ENCODE data around the gene FERMT2.
"Not testable (repeated sequence)": the region's sequence is repeated elsewhere in the genome, so short reads cannot be mapped to it uniquely, and the experiment has no call there.

FERMT2 gene

DNA sequence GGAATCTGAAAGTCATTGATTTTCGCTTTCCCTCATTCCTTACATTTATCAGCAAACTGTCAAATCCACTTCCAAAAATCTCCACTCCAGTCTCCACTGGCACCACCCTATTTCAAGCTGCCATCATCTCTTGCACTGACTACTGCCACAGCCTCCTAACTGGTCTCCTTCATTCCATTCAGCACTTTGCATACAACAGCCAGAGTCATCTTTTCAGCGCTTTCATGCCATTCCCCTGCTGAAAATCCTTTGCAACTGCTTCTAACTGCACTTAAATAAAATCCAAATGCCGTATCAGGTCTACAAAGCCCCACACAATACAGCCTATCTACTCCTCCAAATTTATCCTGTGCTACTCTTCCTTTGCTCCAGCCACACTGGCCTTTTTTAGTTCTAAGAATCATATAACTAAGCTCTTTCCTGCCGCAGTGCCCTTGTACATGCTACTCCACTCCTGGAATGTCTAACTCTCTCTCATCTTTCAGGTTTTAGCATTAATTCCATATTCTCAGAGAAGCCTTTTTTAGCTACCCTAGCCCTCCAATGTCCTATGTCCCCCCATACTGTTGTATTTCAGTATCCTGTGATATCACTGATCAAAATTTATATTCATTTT is 21.6 kb downstream of the FERMT2 start:
- Histone ChIP-seq H4K20me1 (no peaks in the 10 kb centered on the region), H3K27me3 (no peaks in the 10 kb centered on the region), H3K4me3 (no peak overlapping the region), H3K27ac (no peak overlapping the region), H3K36me3 (no peaks in the 10 kb centered on the region), H3K4me2 (no peak overlapping the region), H3K4me1 (peaks cover 0 to 3% (median under 1%) of the 10 kb centered on the region in 10 experiments; a peak in 5 of 20 replicates), H3K9ac (no peak overlapping the region), H3K9me3 (replicated peaks in 1 of 11) (no peaks in the 10 kb centered on the region)
- TF ChIP-seq Cebpa-rat (IDR thresholded peaks at IDR 0.05), result no peak

DNA sequence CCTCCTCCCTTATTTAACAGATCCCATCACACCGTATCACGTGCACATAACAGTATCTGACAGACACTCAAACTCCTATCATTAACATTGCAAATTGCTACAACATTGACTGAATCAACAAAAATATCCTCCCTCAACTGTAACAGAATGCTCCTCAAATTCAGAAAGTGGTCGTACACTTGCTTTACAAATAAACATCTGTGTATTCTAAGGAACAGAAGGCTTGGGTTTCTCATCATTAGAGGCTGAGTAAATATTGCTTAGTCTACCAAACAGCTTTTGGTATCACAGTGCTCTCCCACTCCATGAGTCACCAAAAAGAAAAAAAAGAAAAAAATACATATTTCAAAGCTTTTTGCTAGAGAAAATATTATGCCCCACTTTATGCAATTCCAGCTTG is 23.9 kb downstream of the FERMT2 start:
- H3K36me3 ChIP-seq, result no peaks in the 10 kb centered on the region
- TF ChIP-seq Cebpa-rat (IDR thresholded peaks at IDR 0.05), result no peak
- no peak overlapping the region for H3K4me3 ChIP-seq
- H3K27me3 ChIP-seq, result no peaks in the 10 kb centered on the region
- no peak overlapping the region for H3K9ac ChIP-seq
- H3K4me1 ChIP-seq, result peaks cover 0 to 15% (median 8%) of the 10 kb centered on the region in 10 experiments; a peak in 8 of 20 replicates
- H3K27ac ChIP-seq, result no peak overlapping the region
- H4K20me1 ChIP-seq, result no peaks in the 10 kb centered on the region
- H3K4me2 ChIP-seq, result no peak overlapping the region
- H3K9me3 ChIP-seq (replicated peaks in 1 of 11), result no peaks in the 10 kb centered on the region

DNA sequence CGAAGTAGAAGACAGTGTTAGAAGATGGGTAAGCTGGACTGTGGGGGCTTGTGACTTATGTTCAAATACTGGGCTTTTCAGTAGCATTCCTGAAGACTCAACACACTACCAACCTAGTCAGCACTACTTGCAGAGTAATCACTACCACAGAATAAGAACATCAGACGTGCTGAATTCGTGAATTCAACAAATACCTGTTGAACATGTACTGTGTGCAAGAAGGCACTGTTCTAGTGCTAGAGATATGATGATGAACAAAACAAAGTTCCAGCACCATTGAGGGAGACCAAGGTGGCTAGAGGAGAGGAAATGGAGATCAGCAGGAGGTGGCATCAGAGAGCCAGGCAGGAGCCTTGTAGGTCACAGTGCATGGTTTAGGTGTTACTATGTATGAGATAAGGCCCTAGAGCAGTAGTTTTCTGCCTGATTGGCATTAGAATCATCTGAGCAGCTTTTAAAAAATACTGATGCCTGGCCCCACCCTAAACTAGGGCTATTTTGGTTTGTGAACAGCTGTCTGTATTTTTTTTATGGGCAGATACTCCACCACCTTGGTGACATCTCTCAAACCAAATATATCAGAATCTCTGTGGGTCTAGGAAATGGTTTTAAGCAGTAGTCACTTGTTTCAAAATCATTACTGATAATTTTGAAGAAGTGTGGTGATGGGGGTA is 26.8 kb downstream of the FERMT2 start:
- H4K20me1 ChIP-seq, result no peaks in the 10 kb centered on the region
- H3K9me3 ChIP-seq (replicated peaks in 1 of 11), result no peaks in the 10 kb centered on the region
- no peaks in the 10 kb centered on the region for H3K27me3 ChIP-seq
- H3K4me3 ChIP-seq, result no peak overlapping the region
- H3K4me2 ChIP-seq, result peak overlapping the region in 4 of 11 experiments; percentile 5 to 20 (median 14); a peak in 3 of 22 replicates
- H3K27ac ChIP-seq, result no peak overlapping the region
- TF ChIP-seq Cebpa-rat (IDR thresholded peaks at IDR 0.05), result no peak
- no peak overlapping the region for H3K9ac ChIP-seq
- peaks cover 13 to 28% (median 23%) of the 10 kb centered on the region in 10 experiments for H3K4me1 ChIP-seq
- H3K36me3 ChIP-seq, result no peaks in the 10 kb centered on the region

DNA sequence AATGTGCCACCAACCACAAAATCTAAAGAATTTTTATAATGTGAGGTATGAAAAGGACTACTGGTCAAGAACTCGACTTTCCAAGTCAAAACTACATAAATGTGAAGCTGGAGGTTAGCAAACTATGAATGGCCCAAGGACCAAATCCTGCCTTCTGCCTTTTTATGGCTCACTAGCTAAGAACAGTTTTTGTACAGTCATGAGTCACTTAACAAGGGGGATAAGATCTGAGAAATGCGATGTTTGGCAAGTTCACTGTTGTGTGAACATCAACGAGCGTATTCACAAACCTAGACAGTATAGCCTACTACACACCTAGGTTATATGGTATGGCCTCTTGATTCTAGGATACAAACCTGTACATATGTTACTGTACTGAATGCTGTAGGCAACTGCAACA is 28.2 kb downstream of the FERMT2 start:
- Histone ChIP-seq H3K27me3 (no peaks in the 10 kb centered on the region), H3K9ac (no peak overlapping the region), H3K4me2 (peak overlapping the region in 3 of 11 experiments; percentile 6 to 40 (median 27); a peak in 2 of 22 replicates), H3K27ac (no peak overlapping the region), H3K9me3 (replicated peaks in 1 of 11) (no peaks in the 10 kb centered on the region), H3K4me1 (peaks cover 21 to 40% (median 34%) of the 10 kb centered on the region in 10 experiments), H4K20me1 (no peaks in the 10 kb centered on the region), H3K36me3 (no peaks in the 10 kb centered on the region), H3K4me3 (no peak overlapping the region)
- no peak for TF ChIP-seq Cebpa-rat (IDR thresholded peaks at IDR 0.05)

DNA sequence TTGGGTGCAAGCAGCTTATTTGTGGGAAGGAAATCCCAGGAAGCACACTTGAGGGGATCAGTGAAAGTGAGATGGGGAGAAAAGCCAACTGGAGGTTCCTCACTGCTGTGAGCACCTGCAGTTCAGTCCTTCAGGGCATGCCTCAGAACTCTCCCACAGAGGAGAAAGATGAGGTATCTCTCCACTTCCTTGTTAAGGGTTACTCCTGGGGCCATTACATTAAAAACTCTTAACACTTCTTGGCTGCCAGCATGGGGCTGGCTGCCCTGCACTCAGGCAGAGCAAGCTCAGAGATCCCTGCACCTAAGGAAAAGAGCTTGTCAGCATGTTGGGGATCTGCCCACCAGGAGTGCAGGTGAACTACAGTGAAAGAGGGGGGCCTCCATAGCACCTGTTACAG is 28.8 kb downstream of the FERMT2 start:
- Histone ChIP-seq H3K4me2 (peak overlapping the region in 7 of 11 experiments; percentile 6 to 47 (median 25); a peak in 9 of 22 replicates), H3K4me1 (peaks cover 24 to 45% (median 40%) of the 10 kb centered on the region in 10 experiments)

DNA sequence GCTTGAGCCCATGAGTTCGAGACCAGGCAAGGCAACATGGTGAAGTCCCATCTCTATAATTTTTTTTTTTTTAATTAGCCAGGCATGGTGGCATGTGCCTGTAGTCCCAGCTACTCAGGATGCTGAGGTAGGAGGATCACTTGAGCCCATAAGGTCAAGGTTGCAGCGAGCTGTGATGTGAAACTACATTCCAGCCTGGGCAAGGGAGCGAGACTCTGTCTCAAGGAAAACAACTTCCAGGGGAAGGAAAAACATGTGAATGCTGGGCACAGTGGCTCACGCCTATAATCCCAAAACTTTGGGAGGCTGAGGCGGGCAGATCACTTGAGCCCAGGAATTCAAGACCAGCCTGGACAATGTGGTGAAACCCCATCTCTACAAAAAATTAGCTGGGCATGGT is 30.4 kb downstream of the FERMT2 start:
- not testable (repeated sequence) for H3K9me3 ChIP-seq (replicated peaks in 1 of 11); H3K4me3 ChIP-seq; H3K9ac ChIP-seq; H4K20me1 ChIP-seq; H3K36me3 ChIP-seq; H3K27me3 ChIP-seq
- Histone ChIP-seq H3K4me1 (peaks cover 24 to 53% (median 43%) of the 10 kb centered on the region in 10 experiments), H3K4me2 (peak overlapping the region in 6 of 11 experiments; percentile 49 to 88 (median 84); a peak in 4 of 22 replicates), H3K27ac (peak overlapping the region in 3 of 11 experiments; percentile 30 to 86 (median 85); a peak in 3 of 22 replicates)

More for the DNA sequence above, 28.8 kb downstream of the FERMT2 start:
- no peak overlapping the region for H3K9ac ChIP-seq
- no peak for TF ChIP-seq Cebpa-rat (IDR thresholded peaks at IDR 0.05)
- no peaks in the 10 kb centered on the region for H3K27me3 ChIP-seq
- H3K36me3 ChIP-seq, result no peaks in the 10 kb centered on the region
- H3K9me3 ChIP-seq (replicated peaks in 1 of 11), result no peaks in the 10 kb centered on the region
- no peak overlapping the region for H3K27ac ChIP-seq
- no peak overlapping the region for H3K4me3 ChIP-seq
- H4K20me1 ChIP-seq, result no peaks in the 10 kb centered on the region

DNA sequence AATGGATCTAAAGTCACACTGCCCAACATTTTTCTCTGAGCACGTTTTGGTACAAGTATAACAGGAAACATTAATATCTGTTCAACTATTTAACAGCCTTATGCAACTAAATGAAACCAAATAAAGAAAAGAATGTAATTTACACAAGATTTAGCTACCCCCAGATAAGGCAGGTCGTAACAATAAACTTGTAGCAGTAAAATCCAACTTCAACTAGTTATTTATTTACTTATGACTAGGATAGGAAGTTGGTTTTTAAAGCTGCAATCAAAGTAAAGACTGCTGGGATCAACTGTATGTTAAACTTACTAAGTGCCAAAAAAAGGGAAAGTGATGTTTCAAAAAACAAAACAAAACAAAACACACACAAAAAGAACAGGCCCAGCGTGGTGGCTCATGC is 30.9 kb downstream of the FERMT2 start:
- Histone ChIP-seq H3K4me1 (peaks cover 24 to 53% (median 43%) of the 10 kb centered on the region in 10 experiments), H3K4me3 (no peak overlapping the region), H3K9ac (no peak overlapping the region), H3K4me2 (peak overlapping the region in 8 of 11 experiments; percentile 49 to 88 (median 82); a peak in 15 of 22 replicates), H3K36me3 (no peaks in the 10 kb centered on the region), H4K20me1 (no peaks in the 10 kb centered on the region), H3K27me3 (no peaks in the 10 kb centered on the region), H3K9me3 (replicated peaks in 1 of 11) (no peaks in the 10 kb centered on the region), H3K27ac (peak overlapping the region in 8 of 11 experiments; percentile 75 to 91 (median 84); a peak in 14 of 22 replicates)
- TF ChIP-seq Cebpa-rat (IDR thresholded peaks at IDR 0.05), result no peak

DNA sequence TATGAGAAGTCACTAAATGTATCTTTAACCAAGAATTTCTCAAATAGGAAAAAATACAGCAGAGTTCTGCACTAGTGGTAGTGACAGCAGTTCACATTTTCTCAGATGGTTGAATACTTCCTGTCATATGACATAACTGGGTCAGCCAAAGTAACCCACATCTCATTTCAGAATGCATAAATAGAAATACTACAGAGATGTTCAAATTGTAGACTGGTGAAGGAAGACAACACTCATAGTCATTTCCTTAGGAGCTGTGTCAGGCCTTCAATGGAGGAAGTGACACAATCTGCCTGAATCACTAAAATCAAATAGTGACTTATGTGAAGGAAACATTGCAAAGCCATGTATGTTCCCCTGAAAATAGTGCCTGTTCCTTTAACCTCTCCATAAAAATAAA is 32.4 kb downstream of the FERMT2 start:
- no peak overlapping the region for H3K4me3 ChIP-seq
- H3K4me2 ChIP-seq, result peak overlapping the region; percentile 49 to 88 (median 81); a peak in 20 of 22 replicates
- H3K27ac ChIP-seq, result peak overlapping the region; percentile 51 to 91 (median 79); a peak in 21 of 22 replicates

DNA sequence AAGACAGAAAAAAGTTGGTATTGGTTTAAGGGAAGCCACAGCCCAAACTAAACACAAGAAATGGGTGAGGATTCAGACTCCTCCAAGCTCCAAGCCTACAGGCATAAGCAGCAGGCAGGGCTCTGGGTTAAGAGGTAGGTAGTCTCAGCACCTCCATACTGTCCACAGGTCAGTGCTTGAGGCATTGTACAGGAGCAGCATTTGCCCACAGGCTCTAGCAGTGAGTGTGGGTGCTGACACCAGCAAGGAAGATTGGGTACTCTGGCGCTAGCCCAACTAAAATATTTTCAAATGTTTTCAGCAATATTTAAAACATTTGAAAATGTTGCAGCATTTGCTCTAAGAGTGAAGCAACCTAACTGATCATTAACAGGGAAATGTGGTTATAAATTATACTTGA is 33.1 kb downstream of the FERMT2 start:
- peak overlapping the region; percentile 51 to 91 (median 79); a peak in 21 of 22 replicates for H3K27ac ChIP-seq
- H3K27me3 ChIP-seq, result no peaks in the 10 kb centered on the region
- TF ChIP-seq Cebpa-rat (IDR thresholded peaks at IDR 0.05), result no peak
- no peak overlapping the region for H3K4me3 ChIP-seq
- H4K20me1 ChIP-seq, result no peaks in the 10 kb centered on the region
- H3K9ac ChIP-seq, result peak overlapping the region in 8 of 11 experiments; percentile 29 to 71 (median 54); a peak in 13 of 22 replicates
- H3K4me2 ChIP-seq, result peak overlapping the region; percentile 72 to 88 (median 82)
- peaks cover 0 to 4% (median 0%) of the 10 kb centered on the region in 11 experiments; a peak in 3 of 22 replicates for H3K9me3 ChIP-seq (replicated peaks in 1 of 11)
- peaks cover 24 to 61% (median 43%) of the 10 kb centered on the region in 10 experiments for H3K4me1 ChIP-seq
- H3K36me3 ChIP-seq, result no peaks in the 10 kb centered on the region

More for the DNA sequence above, 32.4 kb downstream of the FERMT2 start:
- Histone ChIP-seq H3K27me3 (no peaks in the 10 kb centered on the region), H3K4me1 (peaks cover 24 to 54% (median 42%) of the 10 kb centered on the region in 10 experiments), H3K9ac (peak overlapping the region in 8 of 11 experiments; percentile 19 to 67 (median 40); a peak in 11 of 22 replicates), H4K20me1 (no peaks in the 10 kb centered on the region), H3K9me3 (replicated peaks in 1 of 11) (peaks cover 0 to 4% (median 0%) of the 10 kb centered on the region in 11 experiments; a peak in 2 of 22 replicates), H3K36me3 (no peaks in the 10 kb centered on the region)
- peak in 2 of 11 experiments; percentile 35 to 36; a peak in 2 of 22 replicates for TF ChIP-seq Cebpa-rat (IDR thresholded peaks at IDR 0.05)
